Heart left ventricle (tissue), 16 donors: ENCODE results near the gene AMIGO2. TPM values are rescaled to one million over a fixed set of nuclear protein-coding genes. Genes with fewer than 3 reads are reported as not detected.

Experiments
- ATAC-seq, 4 donors: fragments of 200-7000 bp; cut with Tn5 transposase; one replicate each; pipeline ENCODE4 v1.9.1; 2020 to 2022; ENCODE audit warnings: moderate library complexity in 4 of 4, mild to moderate bottlenecking in 3 of 4, moderate number of reproducible peaks in 1 of 4
- DNase-seq, 5 donors: peaks; one replicate each; pipeline ENCODE4 v3.0.0-alpha.2; 2020
- H3K27ac ChIP-seq, 12 donors: fragments of 200-600 bp; sonication (generic) in 4 of 12; one replicate each; pipeline versions ENCODE4 v1.5.0 to v1.8.0; 2016 to 2022; ENCODE audit warnings: mild to moderate bottlenecking in 2 of 12
- H3K27me3 ChIP-seq, 9 donors: fragments of 200-600 bp; sonication (generic) in 2 of 9; one replicate each; pipeline versions ENCODE4 v1.5.1 to v1.8.0; 2016 to 2022; ENCODE audit warnings: mild to moderate bottlenecking in 3 of 9
- H3K36me3 ChIP-seq, 9 donors: fragments of 200-600 bp; sonication (generic) in 2 of 9; one replicate each; pipeline versions ENCODE4 v1.5.0 to v1.8.0; 2018 to 2022; ENCODE audit warnings: mild to moderate bottlenecking in 2 of 9
- H3K4me1 ChIP-seq, 12 donors: fragments of 200-600 bp; sonication (generic) in 4 of 12; one replicate each; pipeline versions ENCODE4 v1.5.0 to v1.8.0; 2016 to 2022; ENCODE audit warnings: mild to moderate bottlenecking in 3 of 12
- H3K4me3 ChIP-seq, 12 donors: fragments of 200-600 bp; sonication (generic) in 4 of 12; one replicate each; pipeline versions ENCODE4 v1.5.0 to v1.8.0; 2017 to 2022; ENCODE audit warnings: mild to moderate bottlenecking in 9 of 12, moderate library complexity in 4 of 12
- H3K9me3 ChIP-seq, 12 donors: fragments of 200-600 bp; sonication (generic) in 4 of 12; one replicate each; pipeline versions ENCODE4 v1.5.0 to v1.8.0; 2016 to 2022; ENCODE audit warnings: mild to moderate bottlenecking in 1 of 12
- CTCF ChIP-seq, 12 donors: fragments of 200-600 bp; sonication (generic) in 4 of 12; IDR thresholded peaks; one replicate each; pipeline versions ENCODE4 v1.5.0 to v1.8.0; 2018 to 2022; ENCODE audit warnings: antibody characterized with exemption in 12 of 12, mild to moderate bottlenecking in 5 of 12
- POLR2A ChIP-seq, 2 donors: fragments of 450-650 bp; IDR thresholded peaks; one replicate each; pipeline ENCODE4 v1.6.1; 2017; ENCODE audit warnings: antibody characterized with exemption in 2 of 2, mild to moderate bottlenecking in 2 of 2, moderate library complexity in 2 of 2
- WGBS, 4 donors: extraction: QIAGEN DNeasy Blood & Tissue Kit in 2 of 4; methylation state at CpG; one replicate each; pipeline versions ENCODE4 v1.1.5 to v1.1.7; 2013 to 2018; 5-methylcytosine and 5-hydroxymethylcytosine counted together
- intact Hi-C, 10 donors: fragments of 100-400 bp; cut with DNase I; formaldehyde crosslinking; loops; one replicate each; pipeline versions ENCODE4 v1.11.1 to v1.14.2; 2022
- polyA plus RNA-seq, 2 donors: library from polyadenylated mRNA; stranded (reverse); fragments of 200-250 nt; gene quantifications; one replicate each; pipeline ENCODE4 v1.2.3, GENCODE V29; 2013
- total RNA-seq, 9 donors: library from RNA; depleted of rRNA in 2 of 9; stranded (reverse); fragments of >200 nt in 2 of 9; fragmentation: NEBNext Ultra II Directional in 3 of 9; extraction: Animal tissue kit (Norgen Biotek cat#: 25700) in 3 of 9; gene quantifications; one replicate each; pipeline versions ENCODE4 v1.1.0 to v1.2.4, GENCODE V29; 2016 to 2023
- donor health status: ischemic (EF 13 %, LVEDD 7.1; RV severe dilation, severe dysfunction).
- donor health status: healthy with polysubstance abuse.
- donor health status: DM: no; HTN: yes; CAD: no.
- donor health status: DM: no; HTN: no; CAD: no.
- donor health status: ischemic (EF 25% LVEDD 6.9; RV normal size, moderate dysfunction).
- donor health status: ischemic (EF 25% LVEDD 5.7; RV mildly dilated, moderate dysfunction).
- donor health status: healthy.
- donor health status: DM: yes; HTN: yes; CAD: no.
- donor health status: ischemic (EF 35%, LVEDD 5.7; RV mildly dilated, moderate dysfunction).
- donor health status: nonischemic (EF 11% LVEDD 7.7; RV severe dilation, severe dysfunction).
- donor health status: DM: yes; HTN: yes; CAD: no.
- donor health status: PGD.
- donor health status: ischemic (EF 29% LVEDD 5.4; RV normal size, mild dysfunction).
- donor health status: nonischemic (EF 23%, LVEDD 6.1; RV moderate dilation, normal function).

AMIGO2 gene
- total and polyA plus RNA-seq, 11 donors = 0.77 to 3.0 (median 1.5) TPM

- no peaks in the 10 kb centered on the region for H3K4me1 ChIP-seq
- no peak overlapping the region for H3K27ac ChIP-seq
- no peak overlapping the region for H3K4me3 ChIP-seq
- intact Hi-C loops = no loop called here
- no peaks in the 10 kb centered on the region for H3K9me3 ChIP-seq
- H3K36me3 ChIP-seq = no peaks in the 10 kb centered on the region
- ATAC-seq = no peak
- WGBS, 4 donors = 86 to 98% (median 90%) methylated on average over 2 of the region's 2 CpGs
- no peak for DNase-seq
- no peaks in the 10 kb centered on the region for H3K27me3 ChIP-seq
- TF ChIP-seq CTCF (IDR thresholded peaks at IDR 0.05) = no peak
- no peak for TF ChIP-seq POLR2A (IDR thresholded peaks at IDR 0.05)
These were observed 31.1 kb upstream of the AMIGO2 start for GRCh38 chr12:47110718-47111391.

- ATAC-seq (no peak), DNase-seq (no peak)
- intact Hi-C loops = no loop called here
- Histone ChIP-seq H3K9me3 (no peaks in the 10 kb centered on the region), H3K27ac (no peak overlapping the region), H3K4me1 (no peaks in the 10 kb centered on the region), H3K4me3 (no peak overlapping the region), H3K27me3 (no peaks in the 10 kb centered on the region), H3K36me3 (no peaks in the 10 kb centered on the region)
- TF ChIP-seq CTCF (IDR thresholded peaks at IDR 0.05) = no peak
- 94 to 100% (median 96%) methylated on average over 2 of the region's 2 CpGs for WGBS, 4 donors
These were observed 30.3 kb upstream of the AMIGO2 start for GRCh38 chr12:47110011-47110541.

- Histone ChIP-seq H3K27me3 (no peaks in the 10 kb centered on the region), H3K27ac (no peak overlapping the region), H3K4me1 (peaks cover 0 to 5% (median 0%) of the 10 kb centered on the region in 12 donors), H3K4me3 (no peak overlapping the region), H3K9me3 (no peaks in the 10 kb centered on the region), H3K36me3 (no peaks in the 10 kb centered on the region)
- TF ChIP-seq POLR2A (IDR thresholded peaks at IDR 0.05) (no peak), CTCF (IDR thresholded peaks at IDR 0.05) (no peak)
- intact Hi-C loops = no loop called here
- ATAC-seq (no peak), DNase-seq (no peak)
These were observed 28.2 kb upstream of the AMIGO2 start for GRCh38 chr12:47107926-47108325.

GRCh38 chr12:47107446-47107845, 27.7 kb upstream of the AMIGO2 start:
- Histone ChIP-seq H3K27ac (no peak overlapping the region), H3K36me3 (no peaks in the 10 kb centered on the region), H3K9me3 (no peaks in the 10 kb centered on the region), H3K4me3 (no peak overlapping the region), H3K27me3 (no peaks in the 10 kb centered on the region), H3K4me1 (peaks cover 0 to 5% (median 0%) of the 10 kb centered on the region in 12 donors)
- DNase-seq (no peak), ATAC-seq (no peak)
- no peak for TF ChIP-seq POLR2A (IDR thresholded peaks at IDR 0.05)
- TF ChIP-seq CTCF (IDR thresholded peaks at IDR 0.05) = no peak
- intact Hi-C loops = no loop called here
- WGBS, 4 donors = 91 to 95% (median 94%) methylated on average over 3 of the region's 3 CpGs
